ENCODE measurements around the gene RUNX1.

- TF ChIP-seq ZFP30 (CRISPR knock-in tag; IDR thresholded peaks at IDR 0.05) (no peak), ZNF8 (CRISPR knock-in tag; IDR thresholded peaks at IDR 0.05) (no peak)
- TF ChIP-seq, protein P1, sequence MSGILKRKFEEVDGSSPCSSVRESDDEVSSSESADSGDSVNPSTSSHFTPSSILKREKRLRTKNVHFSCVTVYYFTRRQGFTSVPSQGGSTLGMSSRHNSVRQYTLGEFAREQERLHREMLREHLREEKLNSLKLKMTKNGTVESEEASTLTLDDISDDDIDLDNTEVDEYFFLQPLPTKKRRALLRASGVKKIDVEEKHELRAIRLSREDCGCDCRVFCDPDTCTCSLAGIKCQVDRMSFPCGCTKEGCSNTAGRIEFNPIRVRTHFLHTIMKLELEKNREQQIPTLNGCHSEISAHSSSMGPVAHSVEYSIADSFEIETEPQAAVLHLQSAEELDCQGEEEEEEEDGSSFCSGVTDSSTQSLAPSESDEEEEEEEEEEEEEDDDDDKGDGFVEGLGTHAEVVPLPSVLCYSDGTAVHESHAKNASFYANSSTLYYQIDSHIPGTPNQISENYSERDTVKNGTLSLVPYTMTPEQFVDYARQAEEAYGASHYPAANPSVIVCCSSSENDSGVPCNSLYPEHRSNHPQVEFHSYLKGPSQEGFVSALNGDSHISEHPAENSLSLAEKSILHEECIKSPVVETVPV (CRISPR knock-in tag; IDR thresholded peaks at IDR 0.05): no peak
These were observed 87.0 kb downstream of the RUNX1 start for GRCh38 chr21:34962136-34962535.

All from SK-N-SH treated with all-trans-retinoic acid at 6 μM for 48 hours (cell line).